Esophagus muscularis mucosa (tissue), 4 donors: Measurements from ENCODE around the gene APLNR. TPM values are rescaled to one million over a fixed set of nuclear protein-coding genes. Genes with fewer than 3 reads are reported as not detected.

ENCODE experiments used
- DNase-seq: peaks from one replicate; pipeline ENCODE4 v3.0.0-alpha.2; 2017; ENCODE audit errors: extremely low spot score
- H3K27ac ChIP-seq, 4 donors: fragments of 200-600 bp; sonication (generic); replicated peaks in 1 of 4; 1 replicate in 3 of 4; 2 replicates in 1 of 4; pipeline ENCODE4 v1.5.1; 2016 to 2019; ENCODE audit warnings: mild to moderate bottlenecking in 1 of 4
- H3K27me3 ChIP-seq, 4 donors: fragments of 200-600 bp; sonication (generic); one replicate each; pipeline versions ENCODE4 v1.5.1 to v1.6.0; 2016 to 2019
- H3K36me3 ChIP-seq, 4 donors: fragments of 200-600 bp; sonication (generic); one replicate each; pipeline ENCODE4 v1.5.1; 2016 to 2019
- H3K4me1 ChIP-seq, 4 donors: fragments of 200-600 bp; sonication (generic); one replicate each; pipeline ENCODE4 v1.5.1; 2016 to 2019
- H3K4me3 ChIP-seq, 4 donors: fragments of 200-600 bp; sonication (generic); 1 replicate in 2 of 4; 2 replicates in 2 of 4; pipeline ENCODE4 v1.5.1; 2016 to 2019; ENCODE audit warnings: mild to moderate bottlenecking in 4 of 4, moderate library complexity in 1 of 4
- H3K9me3 ChIP-seq, 4 donors: fragments of 200-600 bp; sonication (generic); 1 replicate in 3 of 4; 2 replicates in 1 of 4; pipeline ENCODE4 v1.5.1; 2016 to 2019
- EP300 ChIP-seq: sonication (generic); formaldehyde crosslinking; IDR thresholded peaks from one replicate; pipeline ENCODE4 v1.6.1; 2017; ENCODE audit warnings: antibody characterized with exemption
- POLR2A ChIP-seq: fragments of 450-650 bp; IDR thresholded peaks from one replicate; pipeline ENCODE4 v1.6.1; 2017; ENCODE audit warnings: antibody characterized with exemption, moderate library complexity, mild to moderate bottlenecking, low read depth
- POLR2AphosphoS5 ChIP-seq, 2 donors: sonication (generic); formaldehyde crosslinking; IDR thresholded peaks; one replicate each; pipeline ENCODE4 v1.6.1; 2017; ENCODE audit warnings: antibody characterized with exemption in 2 of 2
- WGBS: methylation state at CpG from one replicate; pipeline ENCODE4 v1.1.5; 2018; 5-methylcytosine and 5-hydroxymethylcytosine counted together
- intact Hi-C: fragments of 100-400 bp; cut with DNase I; formaldehyde crosslinking; loops from one replicate; pipeline ENCODE4 v1.15.1; 2023
- total RNA-seq, 4 donors: library from RNA; depleted of rRNA; stranded (reverse); fragments of >200 nt; gene quantifications; one replicate each; pipeline versions ENCODE4 v1.1.0 to v1.2.1, GENCODE V29; 2016
- TF ChIP-seq, protein P1 (sequence below), 3 experiments: fragments of 200-600 bp in 2 of 3; fragments of 450-650 bp in 1 of 3; sonication (generic) in 2 of 3; IDR thresholded peaks; one replicate each; pipeline ENCODE4 v1.5.1; 2017 to 2019; ENCODE audit warnings: antibody characterized with exemption in 3 of 3, mild to moderate bottlenecking in 2 of 3, moderate library complexity in 1 of 3

The APLNR gene
- total RNA-seq, 4 donors from 2014 or later, result 1.7 to 6.3 (median 3.8) TPM

GRCh38 chr11:57207168-57207567, 29.9 kb downstream of the APLNR start:
- Histone ChIP-seq H3K4me1 (peaks cover 13 to 27% (median 16%) of the 10 kb centered on the region in 4 donors), H3K36me3 (no peaks in the 10 kb centered on the region), H3K27me3 (peaks cover 0 to 7% (median 2%) of the 10 kb centered on the region in 4 donors), H3K4me3 (no peak overlapping the region), H3K9me3 (no peaks in the 10 kb centered on the region), H3K27ac (no peak overlapping the region)
- 82% methylated on average over 6 of the region's 6 CpGs for WGBS
- no peak for TF ChIP-seq POLR2AphosphoS5 (IDR thresholded peaks at IDR 0.05)
- TF ChIP-seq, protein P1, sequence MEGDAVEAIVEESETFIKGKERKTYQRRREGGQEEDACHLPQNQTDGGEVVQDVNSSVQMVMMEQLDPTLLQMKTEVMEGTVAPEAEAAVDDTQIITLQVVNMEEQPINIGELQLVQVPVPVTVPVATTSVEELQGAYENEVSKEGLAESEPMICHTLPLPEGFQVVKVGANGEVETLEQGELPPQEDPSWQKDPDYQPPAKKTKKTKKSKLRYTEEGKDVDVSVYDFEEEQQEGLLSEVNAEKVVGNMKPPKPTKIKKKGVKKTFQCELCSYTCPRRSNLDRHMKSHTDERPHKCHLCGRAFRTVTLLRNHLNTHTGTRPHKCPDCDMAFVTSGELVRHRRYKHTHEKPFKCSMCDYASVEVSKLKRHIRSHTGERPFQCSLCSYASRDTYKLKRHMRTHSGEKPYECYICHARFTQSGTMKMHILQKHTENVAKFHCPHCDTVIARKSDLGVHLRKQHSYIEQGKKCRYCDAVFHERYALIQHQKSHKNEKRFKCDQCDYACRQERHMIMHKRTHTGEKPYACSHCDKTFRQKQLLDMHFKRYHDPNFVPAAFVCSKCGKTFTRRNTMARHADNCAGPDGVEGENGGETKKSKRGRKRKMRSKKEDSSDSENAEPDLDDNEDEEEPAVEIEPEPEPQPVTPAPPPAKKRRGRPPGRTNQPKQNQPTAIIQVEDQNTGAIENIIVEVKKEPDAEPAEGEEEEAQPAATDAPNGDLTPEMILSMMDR (IDR thresholded peaks at IDR 0.05), result no peak
- no peak for TF ChIP-seq EP300
- no peak for TF ChIP-seq POLR2A
- intact Hi-C loops, result no loop called here
- no peak for DNase-seq

DNA sequence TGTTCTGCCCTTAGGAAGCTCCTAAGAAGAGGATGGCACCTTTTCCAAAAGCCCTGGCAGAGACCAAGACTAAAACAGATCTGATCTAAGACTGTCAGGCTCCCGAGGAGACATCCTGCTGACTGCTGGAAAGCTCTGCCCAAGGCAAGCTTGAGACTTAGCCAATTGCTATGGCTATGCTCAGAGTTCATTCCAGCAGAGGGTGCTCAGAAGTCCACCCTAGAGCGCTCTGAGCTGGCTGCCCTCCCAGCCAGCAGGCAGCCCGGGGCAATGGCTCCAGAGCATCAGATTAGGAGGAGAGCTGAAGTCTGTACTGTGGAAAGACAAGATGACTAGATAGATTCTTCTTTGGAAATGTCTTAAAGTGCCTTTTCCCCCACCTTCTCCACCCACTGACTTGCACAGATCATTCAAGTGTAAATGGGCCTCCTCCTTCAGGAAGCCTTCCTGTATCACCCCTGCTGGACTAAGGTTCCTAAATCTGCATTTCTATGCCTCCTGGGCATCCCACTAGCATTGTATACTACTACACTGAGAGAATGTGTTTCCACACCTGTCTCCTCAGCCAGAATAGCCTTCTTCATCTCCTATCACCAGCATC, 31.9 kb downstream of the APLNR start:
- intact Hi-C loops, result no loop called here

GRCh38 chr11:57203882-57204480, 33.1 kb downstream of the APLNR start:
- H3K4me1 ChIP-seq, result peaks cover 15 to 44% (median 37%) of the 10 kb centered on the region in 4 donors
- 71% methylated on average over 7 of the region's 7 CpGs for WGBS
- peaks cover 0 to 7% (median 2%) of the 10 kb centered on the region in 4 donors for H3K27me3 ChIP-seq
- TF ChIP-seq POLR2AphosphoS5 (IDR thresholded peaks at IDR 0.05) (no peak), POLR2A (no peak), EP300 (no peak)
- H3K9me3 ChIP-seq, result no peaks in the 10 kb centered on the region
- no peak overlapping the region for H3K27ac ChIP-seq
- DNase-seq, result no peak
- intact Hi-C loops, result no loop called here
- H3K36me3 ChIP-seq, result no peaks in the 10 kb centered on the region
- H3K4me3 ChIP-seq, result no peak overlapping the region

More for the DNA sequence above, 31.9 kb downstream of the APLNR start:
- no peak for DNase-seq
- Histone ChIP-seq H3K27me3 (peaks cover 0 to 7% (median 2%) of the 10 kb centered on the region in 4 donors), H3K36me3 (no peaks in the 10 kb centered on the region), H3K4me3 (no peak overlapping the region), H3K27ac (no peak overlapping the region), H3K4me1 (peaks cover 15 to 44% (median 35%) of the 10 kb centered on the region in 4 donors), H3K9me3 (no peaks in the 10 kb centered on the region)
- whole genome bisulfite sequencing, result 39% methylated on average over 2 of the region's 3 CpGs
- TF ChIP-seq POLR2A (no peak), EP300 (no peak), POLR2AphosphoS5 (IDR thresholded peaks at IDR 0.05) (no peak)
- TF ChIP-seq, protein P1 (IDR thresholded peaks at IDR 0.05), result no peak

GRCh38 chr11:57203359-57203758, 33.7 kb downstream of the APLNR start:
- H3K4me1 ChIP-seq, result peaks cover 15 to 44% (median 37%) of the 10 kb centered on the region in 4 donors
- H3K27me3 ChIP-seq, result peaks cover 0 to 7% (median 2%) of the 10 kb centered on the region in 4 donors
- 36% methylated on average over 3 of the region's 3 CpGs for WGBS
- peak overlapping the region in 2 of 4 donors; percentile 0 to 55 for H3K27ac ChIP-seq
- H3K36me3 ChIP-seq, result no peaks in the 10 kb centered on the region
- intact Hi-C loops, result no loop called here
- peak in 1 of 2 donors; percentile 24 for TF ChIP-seq POLR2AphosphoS5 (IDR thresholded peaks at IDR 0.05)
- TF ChIP-seq EP300, result no peak
- H3K4me3 ChIP-seq, result no peak overlapping the region
- no peak for DNase-seq
- no peaks in the 10 kb centered on the region for H3K9me3 ChIP-seq

DNA sequence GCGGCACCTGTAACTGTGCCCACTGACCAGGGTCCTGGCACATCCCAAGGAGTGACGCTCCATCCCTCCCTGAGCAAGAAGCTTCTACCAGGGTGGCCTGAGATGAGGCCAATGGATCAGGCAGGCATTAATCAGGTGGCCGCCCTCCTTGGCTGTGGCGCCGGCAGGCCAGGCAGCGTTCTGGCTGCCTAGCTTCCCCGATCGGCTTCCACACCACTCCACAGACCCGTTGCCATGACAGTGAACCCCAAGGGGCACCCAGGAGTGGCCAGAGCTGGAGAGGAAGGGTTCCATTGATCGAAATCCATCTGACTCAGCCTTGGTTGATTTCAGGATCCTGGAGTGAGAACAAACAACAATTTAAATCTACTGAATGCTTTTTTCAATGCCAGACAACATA, 34.8 kb downstream of the APLNR start:
- DNase-seq, result no peak
- Histone ChIP-seq H3K27me3 (peaks cover 0 to 7% (median 2%) of the 10 kb centered on the region in 4 donors), H3K4me1 (peaks cover 15 to 42% (median 36%) of the 10 kb centered on the region in 4 donors), H3K9me3 (no peaks in the 10 kb centered on the region), H3K36me3 (no peaks in the 10 kb centered on the region), H3K27ac (peak overlapping the region in 1 of 4 donors; percentile 55), H3K4me3 (no peak overlapping the region)
- 61% methylated on average over 2 of the region's 10 CpGs for WGBS
- TF ChIP-seq, protein P1 (IDR thresholded peaks at IDR 0.05), result no peak
- no peak for TF ChIP-seq POLR2A
- TF ChIP-seq EP300, result no peak
- no peak for TF ChIP-seq POLR2AphosphoS5 (IDR thresholded peaks at IDR 0.05)
- intact Hi-C loops, result no loop called here
